Activated CD8-positive, alpha-beta T cell treated with anti-CD3 and anti-CD28 coated beads for 36 hours (primary cell): ENCODE data around the gene NEDD4L. TPM values are rescaled to one million over a fixed set of nuclear protein-coding genes. Genes with fewer than 3 reads are reported as not detected.

Experiments used
- ATAC-seq: fragments of 200-7000 bp; cut with Tn5 transposase; one replicate; pipeline ENCODE4 v1.10.0; 2021; ENCODE audit warnings: mild to moderate bottlenecking, moderate library complexity
- CTCF ChIA-PET: fragments of 350-600 bp; sonication (Branson Sonifier 250); formaldehyde crosslinking; loops from one replicate; lab custom pipeline; 2021; ENCODE audit warnings: antibody characterized with exemption; lab: Charles Lee
- POLR2A ChIA-PET: fragments of 350-600 bp; sonication (Branson Sonifier 250); formaldehyde crosslinking; loops from one replicate; lab custom pipeline; 2021; ENCODE audit warnings: antibody characterized with exemption; lab: Charles Lee
- DNase-seq: peaks from one replicate; pipeline ENCODE4 v3.0.0-alpha.2; 2020
- H3K27ac Mint-ChIP-seq: one replicate; pipeline ENCODE4 v1.8.0; 2021; ENCODE audit warnings: mild to moderate bottlenecking, mixed read lengths
- H3K27me3 Mint-ChIP-seq: one replicate; pipeline ENCODE4 v1.8.0; 2021; ENCODE audit warnings: mixed read lengths
- H3K36me3 Mint-ChIP-seq: one replicate; pipeline ENCODE4 v1.8.0; 2021; ENCODE audit warnings: low read depth, mixed read lengths
- H3K4me1 Mint-ChIP-seq: one replicate; pipeline ENCODE4 v1.8.0; 2021; ENCODE audit warnings: low read depth, mixed read lengths
- H3K4me3 Mint-ChIP-seq: one replicate; pipeline ENCODE4 v1.8.0; 2021; ENCODE audit warnings: mild to moderate bottlenecking, moderate library complexity, mixed read lengths
- H3K9me3 Mint-ChIP-seq: one replicate; pipeline ENCODE4 v1.8.0; 2021; ENCODE audit warnings: mixed read lengths
- CTCF ChIP-seq: fragments of 200-600 bp; IDR thresholded peaks from one replicate; pipeline ENCODE4 v1.8.0; 2022; ENCODE audit warnings: antibody characterized with exemption, mild to moderate bottlenecking
- intact Hi-C: fragments of 100-400 bp; cut with micrococcal nuclease; formaldehyde crosslinking; loops from one replicate; pipeline ENCODE4 v1.10.0; 2022
- total RNA-seq, 2 experiments: library from RNA; stranded (reverse); gene quantifications; one replicate each; pipeline ENCODE4 v1.2.3, GENCODE V29; 2021

NEDD4L gene
- total RNA-seq, 2 experiments from 2014 or later: 7.5 to 8.5 TPM

- H3K4me3 Mint-ChIP-seq: no peak overlapping the region
- no peak overlapping the region for H3K27ac Mint-ChIP-seq
- H3K36me3 Mint-ChIP-seq: no peaks in the 10 kb centered on the region
- H3K4me1 Mint-ChIP-seq: no peaks in the 10 kb centered on the region
- DNase-seq (no peak), ATAC-seq (no peak)
- no peak for TF ChIP-seq CTCF
- ChIA-PET CTCF (interaction anchor here (0.9 to 3.5 kb wide), 3 partner anchors 8 to 140 kb away, joined by 3 to 30 read pairs (median 4); partner anchors contain the start of gene NEDD4L), POLR2A (interaction anchor here (0.6 kb wide), 1 partner anchor 285 kb away, joined by 3 read pairs; no protein-coding TSS in a partner anchor)
- H3K27me3 Mint-ChIP-seq: peaks cover 1% of the 10 kb centered on the region
- no peaks in the 10 kb centered on the region for H3K9me3 Mint-ChIP-seq
- intact Hi-C loops: no loop called here
Observed at GRCh38 chr18:58183226-58183625, 139.2 kb downstream of the NEDD4L start.

- H3K27me3 Mint-ChIP-seq: peaks cover 3% of the 10 kb centered on the region
- CTCF ChIA-PET: interaction anchor here (1.2 kb wide), 1 partner anchor 135 kb away, joined by 3 read pairs; no protein-coding TSS in a partner anchor
- no peaks in the 10 kb centered on the region for H3K4me1 Mint-ChIP-seq
- POLR2A ChIA-PET: no interaction called here
- TF ChIP-seq CTCF: no peak
- no peaks in the 10 kb centered on the region for H3K9me3 Mint-ChIP-seq
- DNase-seq: no peak
- H3K4me3 Mint-ChIP-seq: no peak overlapping the region
- H3K27ac Mint-ChIP-seq: no peak overlapping the region
- intact Hi-C loops: no loop called here
- no peaks in the 10 kb centered on the region for H3K36me3 Mint-ChIP-seq
- ATAC-seq: no peak
Observed at GRCh38 chr18:58186258-58186948, 142.4 kb downstream of the NEDD4L start.

- no peaks in the 10 kb centered on the region for H3K36me3 Mint-ChIP-seq
- POLR2A ChIA-PET: no interaction called here
- DNase-seq: no peak
Observed at GRCh38 chr18:58187674-58188073, 143.6 kb downstream of the NEDD4L start.

GRCh38 chr18:58188996-58189395 is 145.0 kb downstream of the NEDD4L start:
- DNase-seq: no peak
- no peaks in the 10 kb centered on the region for H3K36me3 Mint-ChIP-seq
- ChIA-PET CTCF (interaction anchor here (4.7 kb wide), 1 partner anchor 7 kb away, joined by 30 read pairs; no protein-coding TSS in a partner anchor), POLR2A (no interaction called here)
- no peak overlapping the region for H3K4me3 Mint-ChIP-seq
- no peak for TF ChIP-seq CTCF
- peaks cover 5% of the 10 kb centered on the region for H3K27me3 Mint-ChIP-seq
- intact Hi-C loops: no loop called here
- H3K4me1 Mint-ChIP-seq: no peaks in the 10 kb centered on the region
- no peak for ATAC-seq
- H3K27ac Mint-ChIP-seq: no peak overlapping the region
- no peaks in the 10 kb centered on the region for H3K9me3 Mint-ChIP-seq

More at GRCh38 chr18:58187674-58188073, 143.6 kb downstream of the NEDD4L start:
- ATAC-seq: no peak
- Mint-ChIP-seq H3K4me3 (no peak overlapping the region), H3K27me3 (peaks cover 3% of the 10 kb centered on the region), H3K4me1 (no peaks in the 10 kb centered on the region), H3K27ac (no peak overlapping the region), H3K9me3 (no peaks in the 10 kb centered on the region)
- intact Hi-C loops: no loop called here
- TF ChIP-seq CTCF: no peak
- CTCF ChIA-PET: interaction anchor here (1.2 kb wide), 1 partner anchor 134 kb away, joined by 3 read pairs; no protein-coding TSS in a partner anchor

- CTCF ChIA-PET: interaction anchor here (4.7 kb wide), 1 partner anchor 9 kb away, joined by 30 read pairs; no protein-coding TSS in a partner anchor
Observed at GRCh38 chr18:58190842-58191530, 147.0 kb downstream of the NEDD4L start.

More at GRCh38 chr18:58190842-58191530, 147.0 kb downstream of the NEDD4L start:
- ATAC-seq (no peak), DNase-seq (no peak)
- POLR2A ChIA-PET: interaction anchor here (1.0 kb wide), 1 partner anchor 9 kb away, joined by 3 read pairs; no protein-coding TSS in a partner anchor
- Mint-ChIP-seq H3K36me3 (no peaks in the 10 kb centered on the region), H3K27ac (no peak overlapping the region), H3K4me3 (no peak overlapping the region), H3K9me3 (no peaks in the 10 kb centered on the region), H3K27me3 (peaks cover 12% of the 10 kb centered on the region), H3K4me1 (peaks cover 12% of the 10 kb centered on the region)
- no peak for TF ChIP-seq CTCF
- intact Hi-C loops: no loop called here
